Fibroblast of peridontal ligament (primary cell): Measurements from ENCODE around the gene CCNF.
A peak's percentile ranks its signal among the peaks of the same experiment; 100 is the strongest.
"Not testable (repeated sequence)": the region's sequence is repeated elsewhere in the genome, so short reads cannot be mapped to it uniquely, and the experiment has no call there.

Experiments
- DNase-seq: peaks from one replicate; pipeline ENCODE4 v3.0.0-alpha.2; 2010; ENCODE audit errors: extremely low read depth

Gene CCNF, protein sequence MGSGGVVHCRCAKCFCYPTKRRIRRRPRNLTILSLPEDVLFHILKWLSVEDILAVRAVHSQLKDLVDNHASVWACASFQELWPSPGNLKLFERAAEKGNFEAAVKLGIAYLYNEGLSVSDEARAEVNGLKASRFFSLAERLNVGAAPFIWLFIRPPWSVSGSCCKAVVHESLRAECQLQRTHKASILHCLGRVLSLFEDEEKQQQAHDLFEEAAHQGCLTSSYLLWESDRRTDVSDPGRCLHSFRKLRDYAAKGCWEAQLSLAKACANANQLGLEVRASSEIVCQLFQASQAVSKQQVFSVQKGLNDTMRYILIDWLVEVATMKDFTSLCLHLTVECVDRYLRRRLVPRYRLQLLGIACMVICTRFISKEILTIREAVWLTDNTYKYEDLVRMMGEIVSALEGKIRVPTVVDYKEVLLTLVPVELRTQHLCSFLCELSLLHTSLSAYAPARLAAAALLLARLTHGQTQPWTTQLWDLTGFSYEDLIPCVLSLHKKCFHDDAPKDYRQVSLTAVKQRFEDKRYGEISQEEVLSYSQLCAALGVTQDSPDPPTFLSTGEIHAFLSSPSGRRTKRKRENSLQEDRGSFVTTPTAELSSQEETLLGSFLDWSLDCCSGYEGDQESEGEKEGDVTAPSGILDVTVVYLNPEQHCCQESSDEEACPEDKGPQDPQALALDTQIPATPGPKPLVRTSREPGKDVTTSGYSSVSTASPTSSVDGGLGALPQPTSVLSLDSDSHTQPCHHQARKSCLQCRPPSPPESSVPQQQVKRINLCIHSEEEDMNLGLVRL

DNA sequence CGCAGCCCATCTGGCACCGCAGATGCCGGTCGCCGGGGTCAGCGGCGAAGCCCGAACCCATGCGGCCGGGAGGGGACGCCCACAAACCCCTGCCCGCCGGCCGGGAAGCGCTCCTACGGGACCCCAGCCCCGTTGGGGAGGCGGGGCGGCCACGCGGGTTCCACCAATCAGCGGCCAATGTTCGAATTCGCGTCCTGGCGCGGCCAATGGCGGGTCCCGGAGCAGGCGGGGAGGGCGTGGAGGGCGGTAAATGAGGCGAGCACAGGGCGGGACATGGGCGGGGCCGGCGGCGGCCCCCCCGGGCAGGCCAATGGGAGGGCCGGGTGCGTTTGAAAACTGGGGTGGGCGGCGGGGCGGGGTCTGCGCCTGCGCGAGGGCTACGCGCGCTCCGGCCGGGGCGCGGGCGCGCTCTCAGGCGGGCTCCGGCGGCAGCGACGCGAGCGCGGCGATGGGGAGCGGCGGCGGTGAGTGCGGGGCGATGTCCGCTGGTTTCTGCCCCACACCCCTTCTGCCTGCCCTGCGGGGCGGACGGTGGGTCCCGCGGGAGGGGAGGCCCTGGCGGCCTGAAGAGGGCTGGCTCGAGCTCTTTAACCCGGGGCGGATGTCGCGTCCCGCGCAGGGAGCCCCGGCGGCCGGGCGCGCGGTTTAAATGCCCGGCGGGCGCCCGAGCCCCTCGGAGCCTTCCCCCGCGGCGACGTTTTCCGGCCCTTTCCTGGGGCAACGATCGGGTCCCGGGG, at the start of gene CCNF:
Gene CCNF (plus strand): TSS at position 414 of the 737 bp plus-strand sequence. CDS start 35 bp downstream, at position 449.
- DNase-seq = peak; percentile 89

- DNase-seq = no peak
Observed at GRCh38 chr16:2383501-2383900, 45.7 kb upstream of the CCNF start.

- DNase-seq = no peak
Observed at GRCh38 chr16:2384426-2384825, 44.8 kb upstream of the CCNF start.

GRCh38 chr16:2385190-2385836, 43.9 kb upstream of the CCNF start:
- no peak for DNase-seq

DNA sequence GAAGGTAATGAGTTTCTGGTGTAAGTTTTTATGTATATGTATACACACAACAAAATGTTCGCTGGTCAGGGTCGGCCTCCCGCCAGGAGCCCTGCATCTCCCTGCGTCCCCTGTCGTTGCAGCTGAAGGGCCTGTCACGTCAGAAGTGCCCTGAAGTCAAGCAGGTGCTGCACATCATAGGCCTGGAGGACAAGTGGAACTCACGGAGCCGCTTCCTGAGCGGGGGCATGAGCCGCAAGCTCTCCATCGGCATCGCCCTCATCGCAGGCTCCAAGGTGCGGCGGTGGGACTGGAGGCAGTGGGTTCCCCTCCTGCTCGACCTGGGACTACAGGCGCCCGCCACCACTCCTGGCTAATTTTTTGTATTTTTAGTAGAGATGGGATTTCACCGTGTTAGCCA, 43.3 kb upstream of the CCNF start:
- DNase-seq = not testable (repeated sequence)

GRCh38 chr16:2386990-2387389, 42.3 kb upstream of the CCNF start:
- DNase-seq = no peak

- no peak for DNase-seq
Observed at GRCh38 chr16:2388139-2388874, 40.9 kb upstream of the CCNF start.

DNA sequence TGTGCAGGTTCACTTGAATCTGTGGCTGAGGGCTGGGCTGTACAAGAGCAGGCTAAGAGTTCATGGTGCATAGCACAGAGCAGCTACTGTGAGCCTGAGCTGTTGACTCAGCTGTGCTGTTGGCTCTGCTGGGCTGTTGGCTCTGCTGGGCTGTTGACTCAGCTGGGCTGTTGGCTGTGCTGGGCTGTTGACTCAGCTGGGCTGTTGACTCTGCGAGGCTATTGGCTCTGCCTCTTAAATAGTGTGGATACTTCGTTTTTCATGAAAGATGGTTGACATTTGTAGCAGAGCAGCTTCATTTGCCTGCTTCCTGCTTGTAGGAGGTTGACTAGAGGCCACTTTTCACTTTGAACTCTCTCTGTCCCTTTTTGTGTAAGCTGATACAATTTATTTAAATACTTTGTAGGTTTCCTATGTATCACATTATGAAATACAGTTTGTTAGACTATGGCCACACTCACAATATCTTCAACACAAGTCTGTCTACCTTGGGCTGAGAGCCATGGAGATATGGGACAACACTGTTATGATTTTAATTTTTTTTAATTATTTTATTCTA, 40.3 kb upstream of the CCNF start:
- peak; percentile 65 for DNase-seq

- DNase-seq = no peak
Observed at GRCh38 chr16:2392025-2392424, 37.2 kb upstream of the CCNF start.

- no peak for DNase-seq
Observed at GRCh38 chr16:2398520-2398919, 30.7 kb upstream of the CCNF start.

GRCh38 chr16:2404099-2404498, 25.1 kb upstream of the CCNF start:
- peak; percentile 33 for DNase-seq

- no peak for DNase-seq
Observed at GRCh38 chr16:2415085-2415484, 14.2 kb upstream of the CCNF start.

- no peak for DNase-seq
Observed at GRCh38 chr16:2420035-2420434, 9.2 kb upstream of the CCNF start.

GRCh38 chr16:2422123-2422867, 7.0 kb upstream of the CCNF start:
- DNase-seq = no peak

GRCh38 chr16:2424061-2425007, 4.9 kb upstream of the CCNF start:
- DNase-seq = no peak

DNA sequence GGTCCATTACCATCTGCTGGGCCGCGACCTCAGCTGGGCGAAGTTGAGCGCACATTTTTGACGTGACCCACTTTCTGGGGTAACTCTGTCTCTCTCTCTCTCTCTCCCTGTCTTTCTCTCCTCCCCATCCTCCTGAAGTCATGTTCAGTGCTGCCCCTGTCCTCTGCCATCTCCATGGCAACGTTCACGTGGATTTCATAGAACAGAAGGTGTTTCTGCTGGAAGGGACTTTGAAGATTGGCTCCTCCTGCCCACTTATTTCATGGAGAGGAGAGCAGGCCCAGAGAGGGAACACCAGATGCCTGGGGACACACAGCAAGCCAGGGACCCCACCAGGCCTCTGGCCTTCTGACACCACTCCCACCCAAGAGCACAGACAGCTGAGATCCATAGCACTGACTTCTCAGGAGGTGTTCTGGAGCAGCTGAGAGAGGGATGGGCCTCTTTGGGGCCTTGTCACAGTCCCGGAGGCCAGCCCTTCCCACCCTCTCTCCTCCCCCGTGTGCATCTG, 4.2 kb upstream of the CCNF start:
- no peak for DNase-seq

GRCh38 chr16:2425825-2426430, 3.3 kb upstream of the CCNF start:
- DNase-seq = no peak

DNA sequence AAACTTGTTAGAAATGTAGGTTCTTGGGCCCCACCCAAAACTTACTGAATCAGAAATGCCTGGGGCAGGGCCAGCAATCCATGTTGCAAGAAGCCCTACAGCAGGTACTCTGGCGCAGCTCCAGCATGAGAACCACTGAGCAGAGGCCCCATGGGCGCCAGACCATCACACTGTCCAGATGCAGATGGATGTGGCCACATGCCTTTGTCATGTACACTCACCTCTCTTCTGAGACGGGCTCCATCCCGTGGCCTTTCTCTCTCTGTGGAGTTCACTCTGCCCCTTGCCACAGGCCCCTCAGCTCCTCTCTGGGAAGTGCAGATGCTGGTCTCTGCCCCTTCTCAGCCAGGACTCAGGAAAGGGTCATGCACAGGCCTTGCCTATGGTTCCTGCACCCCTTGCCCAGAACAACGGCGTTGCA, 2.3 kb upstream of the CCNF start:
- DNase-seq = no peak
